Activated T-cell treated with anti-CD3 and anti-CD28 coated beads, Interleukin-2, amount 50 U/mL, for 48 hours (primary cell): ENCODE measurements around the gene ABCC10.
"Not testable (repeated sequence)": the region's sequence is repeated elsewhere in the genome, so short reads cannot be mapped to it uniquely, and the experiment has no call there.

ENCODE experiments used
- DNase-seq, 2 experiments: peaks; one replicate each; pipeline ENCODE4 v3.0.0-alpha.2; 2020

The ABCC10 gene

DNA sequence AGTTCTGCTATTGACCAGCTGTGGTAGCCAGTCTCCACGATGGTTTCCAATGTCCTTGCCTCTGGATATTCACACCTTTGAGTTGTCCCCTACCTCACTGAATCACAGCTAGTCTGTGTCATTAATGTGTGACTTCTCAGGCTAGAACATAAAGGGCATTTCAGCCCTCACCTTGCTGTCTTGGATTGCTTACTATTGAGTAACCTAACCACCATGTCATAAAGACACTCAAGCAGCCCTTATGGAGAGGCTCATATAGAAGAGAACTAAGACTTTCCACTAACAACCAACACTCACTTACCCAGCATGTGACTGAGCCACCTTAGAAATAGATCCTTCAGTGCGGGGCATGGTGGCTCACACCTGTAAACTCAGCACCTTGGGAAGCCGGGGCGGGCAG, 19.1 kb upstream of the ABCC10 start:
- DNase-seq: no peak

DNA sequence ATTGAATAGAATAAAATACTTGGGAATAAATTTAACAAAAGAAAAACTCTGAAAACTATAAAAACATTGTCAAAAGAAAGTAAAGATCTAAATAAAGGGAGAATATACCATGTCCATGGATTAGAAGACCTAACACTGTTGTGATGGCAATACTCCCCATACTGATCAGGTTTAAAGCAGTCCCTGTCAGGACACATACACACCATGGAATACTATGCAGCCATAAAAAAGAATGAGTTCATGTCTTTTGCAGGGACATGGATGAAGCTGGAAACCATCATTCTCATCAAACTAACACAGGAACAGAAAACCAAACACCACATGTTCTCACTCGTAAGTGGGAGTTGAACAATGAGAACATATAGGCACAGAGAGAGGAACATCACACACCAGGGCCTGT, 16.6 kb upstream of the ABCC10 start:
- DNase-seq: not testable (repeated sequence)

DNA sequence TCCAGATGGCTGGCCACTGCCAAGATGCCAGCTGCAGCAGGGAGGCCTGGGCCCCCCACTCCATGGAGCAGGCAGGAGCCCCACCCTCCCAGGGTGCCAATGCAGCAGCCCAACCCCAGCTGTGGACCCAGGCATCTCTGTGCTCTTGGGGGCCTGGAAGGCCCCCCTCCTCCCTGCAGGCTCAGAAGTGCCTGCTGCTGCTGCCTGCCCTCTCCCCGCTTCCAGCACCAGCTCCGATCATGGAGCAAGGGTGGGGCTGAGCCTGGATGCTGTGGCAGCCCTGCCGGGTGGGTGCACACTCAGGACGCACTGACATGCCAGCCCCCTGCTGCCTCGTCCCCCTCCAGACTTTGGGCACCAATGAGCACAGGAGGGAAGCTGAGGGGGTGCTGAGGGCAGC, 14.8 kb upstream of the ABCC10 start:
- DNase-seq: no peak

DNA sequence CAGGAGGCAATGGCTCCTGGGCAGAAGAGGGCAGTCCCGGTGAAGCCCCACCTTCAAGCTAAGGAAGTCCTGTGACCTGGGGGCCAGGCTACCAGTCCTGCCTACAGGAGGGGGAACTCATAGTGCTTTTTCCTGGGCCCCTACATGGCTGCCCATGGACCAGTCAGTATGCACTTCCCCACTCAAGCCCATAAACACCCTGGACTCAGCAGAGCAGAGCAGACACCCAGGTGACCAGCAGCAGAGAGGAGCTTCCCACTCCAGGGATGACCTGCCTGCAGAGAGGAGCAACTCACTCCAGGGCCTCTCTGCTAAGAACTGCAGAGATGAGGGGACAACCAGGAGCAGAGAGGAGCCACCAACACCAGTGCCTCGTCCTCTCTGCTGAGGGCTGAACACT, 14.3 kb upstream of the ABCC10 start:
- no peak for DNase-seq

DNA sequence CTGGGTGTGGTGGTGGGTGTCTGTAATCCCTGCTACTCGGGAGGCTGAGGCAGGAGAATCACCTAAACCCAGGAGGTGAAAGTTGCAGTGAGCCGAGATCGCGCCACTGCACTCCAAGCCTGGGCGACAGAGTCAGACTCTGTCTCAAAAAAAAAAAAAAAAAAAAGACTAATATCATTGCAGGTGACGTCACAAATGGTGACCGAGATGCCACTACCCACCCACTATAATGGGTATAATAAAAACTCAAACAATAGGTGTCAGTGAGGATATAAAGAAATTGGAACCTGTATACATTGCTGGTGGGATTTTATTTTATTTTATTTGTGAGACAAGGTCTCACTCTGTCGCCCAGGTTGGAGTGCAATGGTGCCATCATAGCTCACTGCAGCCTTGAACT, 12.1 kb upstream of the ABCC10 start:
- DNase-seq: not testable (repeated sequence)

DNA sequence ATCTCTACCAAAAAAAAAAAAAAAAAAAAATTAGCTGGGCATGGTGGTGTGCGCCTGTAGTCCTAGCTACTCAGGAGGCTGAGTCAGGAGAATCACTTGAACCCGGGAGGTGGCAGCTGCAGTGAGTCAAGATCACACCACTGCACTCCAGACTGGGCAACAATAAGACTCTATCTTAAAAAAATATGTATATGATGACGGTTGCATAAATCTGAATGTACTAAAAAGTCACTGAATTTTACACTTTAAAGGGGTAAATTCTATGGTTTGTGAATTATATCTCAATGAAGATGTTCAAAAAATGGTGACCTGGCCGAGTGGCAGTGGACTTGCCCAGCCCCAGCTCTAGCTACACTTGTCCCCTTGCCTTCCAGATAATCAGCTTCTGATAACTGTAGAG, 10.4 kb upstream of the ABCC10 start:
- DNase-seq: no peak

DNA sequence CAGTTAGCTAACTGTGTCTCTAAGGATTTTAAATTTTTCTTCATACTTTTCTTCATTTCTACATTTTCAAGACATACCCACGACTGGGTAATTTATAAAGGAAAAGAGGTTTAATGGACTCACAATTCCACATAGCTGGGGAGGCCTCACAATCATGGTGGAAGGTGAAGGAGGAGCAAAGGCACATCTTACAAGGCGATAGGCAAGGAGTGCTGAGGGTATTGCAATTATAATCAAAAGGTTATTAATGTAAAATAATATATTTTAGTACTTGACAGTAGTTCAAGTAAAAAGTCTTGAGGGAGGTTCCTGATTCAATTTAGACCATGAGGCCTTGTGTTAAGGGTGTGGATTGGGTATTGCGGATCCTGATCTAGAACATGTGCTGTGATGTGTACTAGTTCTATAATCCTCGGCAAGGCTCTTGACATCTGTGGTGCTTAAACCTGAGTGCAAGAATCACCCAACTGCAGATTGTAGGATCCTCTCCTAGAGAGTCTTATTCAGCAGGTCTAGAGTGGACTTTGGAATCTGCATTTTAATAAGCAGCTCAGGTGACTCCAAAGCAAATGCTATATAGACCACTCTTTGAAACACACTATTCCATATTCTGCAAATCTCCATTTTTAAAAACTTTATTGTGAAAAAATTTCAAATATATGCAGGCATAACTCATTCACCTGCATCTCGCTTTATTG, 7.2 kb upstream of the ABCC10 start:
- no peak for DNase-seq

DNA sequence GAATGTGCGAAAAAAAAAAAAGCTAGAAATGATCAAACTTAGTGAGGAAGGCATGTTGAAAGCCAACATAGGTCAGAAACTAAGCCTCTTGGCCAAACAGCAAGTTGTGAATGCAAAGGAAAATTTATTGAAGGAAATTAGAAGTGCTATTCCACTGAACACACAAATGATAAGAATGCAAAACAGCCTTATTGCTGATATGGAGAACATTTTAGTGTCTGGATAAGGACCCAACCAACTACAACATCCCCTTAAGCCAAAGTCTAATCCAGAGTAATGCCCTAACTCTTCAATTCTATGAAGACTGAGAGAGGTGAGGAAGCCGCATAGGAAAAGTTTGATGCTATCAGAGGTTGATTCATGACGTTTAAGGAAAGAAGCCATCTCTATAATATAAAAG, 5.5 kb upstream of the ABCC10 start:
- no peak for DNase-seq

DNA sequence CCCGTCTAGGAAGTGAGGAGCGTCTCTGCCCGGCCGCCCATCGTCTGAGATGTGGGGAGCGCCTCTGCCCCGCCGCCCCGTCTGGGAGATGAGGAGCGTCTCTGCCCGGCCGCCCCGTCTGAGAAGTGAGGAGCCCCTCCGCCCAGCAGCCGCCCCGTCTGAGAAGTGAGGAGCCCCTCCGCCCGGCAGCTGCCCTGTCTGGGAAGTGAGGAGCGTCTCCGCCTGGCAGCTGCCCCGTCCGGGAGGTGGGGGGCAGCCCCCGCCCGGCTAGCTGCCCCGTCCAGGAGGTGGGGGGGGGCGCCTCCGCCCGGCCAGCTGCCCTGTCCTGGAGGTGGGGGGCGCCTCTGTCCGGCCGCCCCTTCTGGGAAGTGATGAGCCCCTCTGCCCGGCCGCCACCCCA, 2.3 kb upstream of the ABCC10 start:
- not testable (repeated sequence) for DNase-seq

DNA sequence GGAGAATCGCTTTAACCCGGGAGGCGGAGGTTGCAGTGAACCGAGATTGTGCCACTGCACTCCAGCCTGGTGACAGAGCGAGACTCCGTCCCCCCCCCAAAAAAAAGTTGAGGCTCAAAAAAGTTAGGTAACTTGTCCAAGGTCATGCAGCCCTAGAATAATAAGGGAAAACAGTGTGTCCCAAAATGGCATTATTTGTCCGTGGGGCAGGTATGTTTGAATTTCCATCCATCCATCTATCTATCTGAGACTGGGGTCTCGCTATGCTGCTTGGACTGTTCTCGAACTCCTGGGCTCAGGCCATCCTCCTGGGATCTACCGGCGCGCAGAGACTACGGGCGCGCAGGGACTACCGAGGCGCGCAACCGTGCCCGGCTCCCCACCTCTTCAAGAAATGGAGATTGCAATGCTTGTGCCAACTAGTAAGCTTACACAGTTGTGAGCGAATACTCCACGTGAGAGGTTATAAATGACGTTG, 374 bp upstream of the ABCC10 start:
- no peak for DNase-seq

DNA sequence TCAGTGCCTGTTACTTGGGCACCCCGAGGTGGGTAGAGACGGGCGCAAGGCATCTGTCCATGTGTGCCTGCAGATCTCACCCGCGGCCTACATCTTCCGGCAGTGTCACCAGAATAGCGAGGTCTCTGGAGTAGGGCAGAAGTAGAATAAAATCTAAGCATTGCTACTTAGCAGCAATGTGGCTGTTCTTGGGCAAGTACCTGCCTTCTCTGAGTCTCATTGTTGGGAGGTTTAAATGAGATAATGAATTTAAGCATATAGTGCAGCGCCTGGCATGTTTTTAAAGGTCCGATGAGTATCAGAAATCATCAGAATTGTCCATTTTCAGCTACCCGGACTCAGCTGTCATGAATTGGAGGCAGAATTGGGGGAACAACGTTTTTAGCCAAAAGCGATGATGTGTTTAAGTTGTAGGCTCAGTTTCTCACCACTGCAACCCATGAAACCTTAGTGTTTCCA, 800 bp downstream of the ABCC10 start:
- no peak for DNase-seq

DNA sequence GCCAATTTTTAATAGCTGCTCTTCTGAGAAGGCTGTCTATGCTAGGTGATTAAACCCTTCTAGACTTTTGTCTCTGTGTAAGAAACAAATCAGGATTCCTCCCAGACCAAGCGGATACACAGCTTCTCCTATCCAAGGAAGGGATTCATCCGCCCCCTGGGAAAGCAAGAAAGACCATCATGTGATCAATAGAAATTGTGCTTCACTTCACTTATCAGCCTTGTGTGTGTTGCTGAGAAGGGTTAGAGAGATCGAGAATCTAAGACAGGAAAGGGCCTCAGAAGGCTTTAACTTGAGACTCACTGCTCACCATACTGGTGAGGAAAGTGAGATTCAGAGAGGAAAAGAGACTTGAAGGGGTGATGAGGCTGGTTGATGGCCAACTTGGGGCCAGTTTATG, 1.5 kb downstream of the ABCC10 start:
- no peak for DNase-seq

DNA sequence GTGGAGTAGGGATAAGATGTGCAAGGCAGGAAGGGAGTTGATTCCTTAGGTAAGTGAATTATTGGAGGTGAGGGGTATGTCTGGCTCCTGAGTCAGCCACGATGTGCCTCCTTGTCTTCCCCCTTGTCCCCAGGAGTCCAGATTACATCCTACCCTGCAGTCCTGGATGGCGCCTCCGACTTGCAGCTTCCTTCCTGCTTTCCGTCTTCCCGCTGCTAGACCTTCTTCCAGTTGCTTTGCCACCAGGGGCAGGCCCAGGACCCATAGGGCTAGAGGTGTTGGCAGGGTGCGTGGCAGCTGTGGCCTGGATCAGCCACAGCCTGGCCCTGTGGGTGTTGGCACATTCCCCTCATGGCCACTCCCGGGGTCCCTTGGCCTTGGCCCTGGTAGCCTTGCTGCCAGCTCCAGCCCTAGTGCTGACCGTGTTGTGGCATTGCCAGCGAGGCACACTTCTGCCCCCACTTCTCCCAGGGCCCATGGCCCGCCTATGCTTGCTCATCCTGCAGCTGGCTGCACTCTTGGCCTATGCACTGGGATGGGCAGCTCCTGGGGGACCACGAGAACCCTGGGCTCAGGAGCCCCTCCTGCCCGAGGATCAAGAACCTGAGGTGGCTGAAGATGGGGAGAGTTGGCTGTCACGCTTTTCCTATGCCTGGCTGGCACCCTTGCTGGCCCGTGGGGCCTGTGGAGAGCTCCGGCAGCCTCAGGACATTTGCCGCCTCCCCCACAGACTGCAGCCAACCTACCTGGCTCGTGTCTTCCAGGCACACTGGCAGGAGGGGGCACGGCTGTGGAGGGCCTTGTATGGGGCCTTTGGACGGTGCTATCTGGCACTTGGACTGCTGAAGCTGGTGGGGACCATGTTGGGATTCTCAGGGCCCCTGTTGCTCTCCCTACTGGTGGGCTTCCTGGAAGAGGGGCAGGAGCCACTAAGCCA, 4.9 kb downstream of the ABCC10 start:
- no peak for DNase-seq

DNA sequence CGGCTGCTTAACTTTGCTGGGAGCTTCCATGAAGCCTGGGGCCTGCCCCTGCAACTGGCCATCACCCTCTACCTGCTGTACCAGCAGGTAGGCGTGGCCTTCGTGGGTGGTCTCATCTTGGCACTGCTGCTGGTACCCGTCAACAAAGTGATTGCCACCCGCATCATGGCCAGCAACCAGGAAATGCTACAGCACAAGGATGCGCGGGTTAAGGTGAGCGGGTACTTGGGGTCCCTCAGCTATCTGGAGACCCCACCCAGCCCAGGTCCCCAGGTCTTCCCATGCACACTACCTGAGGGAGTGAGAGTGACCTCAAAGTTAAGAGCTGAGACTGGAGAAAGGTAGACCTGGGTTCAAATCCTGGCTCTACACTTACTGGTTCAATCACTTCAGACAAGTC, 5.8 kb downstream of the ABCC10 start:
- no peak for DNase-seq

DNA sequence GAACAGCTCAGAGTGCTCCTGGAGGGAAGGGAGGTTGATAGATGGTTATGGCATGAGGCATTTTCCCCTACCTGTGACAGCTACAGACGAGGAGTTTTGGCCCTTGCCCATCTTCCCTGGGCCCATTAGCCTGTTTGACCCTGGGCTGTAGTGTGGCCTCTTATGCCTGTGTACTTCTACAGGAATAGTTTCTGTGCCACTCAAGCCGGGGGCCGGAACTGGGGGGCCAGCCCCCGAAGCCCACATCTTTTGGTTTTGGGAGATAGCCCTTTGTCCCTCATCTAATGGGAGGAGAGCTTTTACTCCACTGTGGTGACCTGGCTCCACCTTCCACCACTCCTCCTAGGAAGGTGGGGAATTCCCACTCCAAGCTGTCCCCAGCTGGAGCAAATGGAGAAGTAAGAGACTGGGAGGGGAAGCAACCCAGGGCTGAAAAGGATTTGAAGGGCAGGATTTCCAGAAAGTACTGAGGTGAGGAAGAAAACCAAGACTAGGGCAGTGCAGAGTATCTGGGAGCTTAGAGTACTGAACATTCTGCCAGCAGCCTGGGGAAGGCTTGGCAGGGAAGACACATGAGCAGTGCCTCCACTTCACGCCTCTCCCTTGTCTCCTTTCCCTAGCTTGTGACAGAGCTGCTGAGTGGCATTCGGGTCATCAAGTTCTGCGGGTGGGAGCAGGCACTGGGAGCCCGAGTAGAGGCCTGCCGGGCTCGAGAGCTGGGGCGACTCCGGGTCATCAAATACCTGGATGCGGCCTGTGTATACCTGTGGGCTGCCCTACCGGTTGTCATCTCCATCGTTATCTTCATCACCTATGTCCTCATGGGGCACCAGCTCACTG, 6.9 kb downstream of the ABCC10 start:
- no peak for DNase-seq

DNA sequence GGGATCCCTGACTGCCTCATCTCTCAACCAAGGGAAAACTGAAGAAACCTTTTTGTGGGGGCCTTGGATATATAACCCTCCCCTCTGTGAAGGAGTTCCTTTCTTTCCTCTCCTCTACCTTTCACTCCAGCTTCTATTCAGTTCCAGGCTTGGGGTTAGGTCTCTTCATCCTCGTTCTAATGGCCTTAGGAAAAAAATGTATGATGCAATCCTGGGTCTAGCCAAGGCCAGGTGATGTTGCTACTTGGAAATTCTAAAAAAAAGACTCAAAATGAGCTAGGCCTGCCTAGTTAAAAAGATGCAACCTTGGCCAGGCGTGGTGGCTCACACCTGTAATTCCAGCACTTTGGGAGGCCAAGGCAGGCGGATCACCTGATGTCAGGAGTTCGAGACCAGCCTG, 7.6 kb downstream of the ABCC10 start:
- no peak for DNase-seq

DNA sequence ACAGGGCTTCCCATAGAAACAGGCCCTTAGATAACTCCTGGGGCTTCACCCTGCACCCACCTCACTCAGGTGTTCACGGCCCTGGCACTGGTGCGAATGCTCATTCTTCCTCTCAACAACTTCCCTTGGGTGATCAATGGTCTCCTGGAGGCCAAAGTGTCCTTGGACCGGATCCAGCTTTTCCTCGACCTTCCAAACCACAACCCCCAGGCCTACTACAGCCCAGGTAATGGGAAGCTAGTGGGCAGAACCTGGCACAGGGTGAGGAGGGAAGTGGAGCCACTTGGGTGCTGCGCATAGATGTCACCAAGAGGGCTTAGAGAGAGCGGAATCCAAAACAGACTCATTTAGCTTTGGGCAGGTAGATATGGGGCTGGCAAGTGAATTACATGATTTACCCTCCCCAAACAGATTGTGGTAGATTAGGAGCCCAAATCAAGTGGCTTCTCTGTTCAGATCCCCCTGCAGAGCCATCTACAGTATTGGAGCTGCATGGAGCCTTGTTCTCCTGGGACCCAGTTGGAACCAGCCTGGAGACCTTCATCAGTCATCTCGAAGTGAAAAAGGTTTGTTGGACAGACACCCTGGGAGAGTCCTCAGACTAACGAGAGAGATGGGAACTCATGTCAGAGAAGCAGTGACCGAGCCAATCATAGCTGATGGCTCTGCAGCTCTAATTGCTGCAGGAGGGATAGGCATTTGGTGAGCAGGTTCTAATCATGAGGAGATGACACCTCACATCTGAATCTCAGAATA, 8.5 kb downstream of the ABCC10 start:
- no peak for DNase-seq

DNA sequence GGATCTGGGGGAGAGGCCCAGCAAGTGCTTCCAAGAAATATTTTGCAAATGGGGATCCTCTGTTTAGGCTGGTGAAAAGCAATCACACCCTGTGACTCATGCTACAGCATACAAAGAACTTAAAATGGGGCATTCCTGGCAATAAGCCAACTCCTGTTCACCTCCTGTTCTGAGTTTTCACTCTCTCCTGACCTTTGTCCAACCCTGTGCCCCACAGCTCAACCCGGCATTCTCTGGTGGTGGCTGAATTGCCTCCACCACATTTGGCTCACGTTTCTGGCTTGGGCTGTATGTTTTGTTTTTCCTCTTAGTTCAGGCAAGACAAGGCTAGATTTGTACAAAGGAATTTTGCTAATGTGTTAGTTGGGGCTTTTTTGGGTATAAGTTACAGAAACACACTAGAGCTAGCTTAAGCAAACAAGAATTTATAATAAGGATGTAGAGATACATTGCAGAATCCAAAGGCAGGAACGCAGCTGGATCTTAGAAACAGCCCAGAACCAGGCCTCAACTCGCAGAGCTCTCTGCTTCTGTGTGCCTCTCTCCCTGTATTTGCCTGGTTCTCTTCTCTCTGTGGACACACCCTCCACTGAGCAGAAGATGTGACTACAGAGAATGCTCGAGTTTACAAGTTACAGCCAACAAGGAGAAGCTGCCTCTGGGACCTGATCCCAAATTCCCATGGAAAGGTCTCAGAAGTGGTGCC, 9.4 kb downstream of the ABCC10 start:
- DNase-seq: no peak

DNA sequence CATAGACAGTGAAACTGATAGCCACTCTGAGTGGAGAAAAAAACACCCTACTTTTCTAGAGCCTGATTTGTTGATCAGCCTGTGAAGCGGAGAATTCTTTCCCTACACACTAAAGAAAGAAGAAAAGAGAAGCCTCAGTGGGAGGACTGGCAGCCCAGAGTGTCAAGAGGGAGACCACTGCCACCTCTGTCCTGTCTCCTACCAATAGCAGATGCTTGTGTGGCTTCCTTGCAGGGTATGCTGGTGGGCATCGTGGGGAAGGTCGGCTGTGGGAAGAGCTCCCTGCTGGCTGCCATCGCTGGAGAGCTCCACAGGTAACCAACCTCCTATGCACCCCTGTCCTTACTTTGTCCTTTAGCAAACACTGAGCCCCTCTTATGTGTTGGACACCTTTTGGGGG, 10.4 kb downstream of the ABCC10 start:
- DNase-seq: no peak

DNA sequence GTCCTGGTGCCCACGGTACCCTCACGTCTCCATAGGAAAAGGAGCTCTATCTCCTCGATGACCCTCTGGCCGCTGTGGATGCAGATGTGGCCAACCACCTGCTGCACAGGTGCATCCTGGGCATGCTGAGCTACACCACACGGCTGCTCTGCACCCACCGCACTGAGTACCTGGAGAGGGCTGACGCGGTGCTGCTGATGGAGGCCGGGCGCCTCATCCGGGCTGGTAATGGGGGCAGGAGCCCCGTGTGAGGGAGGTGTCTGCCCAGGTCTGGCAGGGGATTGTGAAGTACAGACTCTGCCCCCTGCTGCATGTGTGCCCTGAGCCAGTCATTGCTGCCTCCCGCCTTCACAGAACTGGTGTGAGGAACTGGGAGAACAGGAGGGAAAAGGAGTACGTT, 15.6 kb downstream of the ABCC10 start:
- no peak for DNase-seq

DNA sequence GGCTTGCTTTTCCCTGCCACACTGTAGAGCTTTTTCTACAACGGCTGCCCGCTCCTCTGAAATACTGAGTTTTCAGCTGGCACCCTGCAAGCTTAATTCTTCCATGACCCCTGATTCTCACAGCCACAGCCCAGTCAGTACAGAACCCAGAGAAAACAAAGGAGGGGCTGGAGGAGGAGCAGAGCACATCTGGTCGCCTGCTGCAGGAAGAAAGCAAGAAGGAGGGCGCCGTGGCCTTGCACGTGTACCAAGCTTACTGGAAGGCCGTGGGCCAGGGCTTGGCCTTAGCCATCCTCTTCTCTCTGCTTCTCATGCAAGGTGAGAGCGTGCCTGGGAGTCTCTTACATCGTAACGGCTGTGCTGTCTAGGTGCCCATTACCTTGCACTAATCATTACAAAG, 16.7 kb downstream of the ABCC10 start:
- DNase-seq: no peak

DNA sequence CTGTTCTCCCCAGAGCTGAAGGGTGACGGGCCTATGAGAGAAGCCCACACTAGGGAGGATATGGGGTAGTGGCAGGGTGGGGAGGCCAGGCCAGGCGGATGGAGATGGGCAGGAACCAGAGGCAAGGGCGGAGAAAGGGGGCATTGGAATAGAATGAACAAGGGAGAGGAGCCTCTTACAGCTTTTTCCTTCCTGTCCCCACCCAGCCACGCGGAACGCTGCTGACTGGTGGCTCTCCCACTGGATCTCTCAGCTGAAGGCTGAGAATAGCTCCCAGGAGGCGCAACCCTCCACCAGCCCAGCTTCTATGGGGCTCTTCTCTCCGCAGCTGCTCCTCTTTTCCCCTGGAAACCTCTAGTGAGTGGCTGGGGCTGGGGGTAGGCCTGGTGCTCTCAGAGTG, 17.2 kb downstream of the ABCC10 start:
- no peak for DNase-seq
